Stimulated activated CD8-positive, alpha-beta memory T cell treated with anti-CD3 and anti-CD28 coated beads, Interleukin-12 subunit alpha, Interleukin-12 subunit beta, amount 100 ng/mL, for 24 hours (primary cell): ENCODE measurements around the gene CCDC77.

Experiments
- DNase-seq: peaks from one replicate; pipeline ENCODE4 v3.0.0-alpha.2; 2020; ENCODE audit errors: extremely low read depth

CCDC77 gene

GRCh38 chr12:480831-481816 is 79.7 kb downstream of the CCDC77 start:
- DNase-seq, result no peak

GRCh38 chr12:482061-482460 is 80.6 kb downstream of the CCDC77 start:
- no peak for DNase-seq

- no peak for DNase-seq
Observed at GRCh38 chr12:484096-484495, 82.7 kb downstream of the CCDC77 start.

GRCh38 chr12:490260-490659 is 88.8 kb downstream of the CCDC77 start:
- no peak for DNase-seq
